Loucy (cell line): ENCODE results near the gene PALM3.

Experiments used
- H2AFZ ChIP-seq: fragments of 200-600 bp; sonication (generic); 2 replicates; pipeline ENCODE4 v1.6.0; 2016; ENCODE audit warnings: antibody characterized with exemption, mild to moderate bottlenecking, low read length, moderate library complexity
- H3F3A ChIP-seq: fragments of 200-600 bp; 2 replicates; pipeline ENCODE4 v1.6.0; 2016; ENCODE audit warnings: antibody characterized with exemption, low read depth, mild to moderate bottlenecking
- H3K27me3 ChIP-seq: fragments of 200-600 bp; sonication (generic); 2 replicates; pipeline ENCODE4 v1.6.1; 2014; ENCODE audit warnings: low read length, mild to moderate bottlenecking; ENCODE audit not compliant: insufficient read depth, poor library complexity, severe bottlenecking
- H3K36me3 ChIP-seq: fragments of 200-600 bp; sonication (generic); 2 replicates; pipeline ENCODE4 v1.6.1; 2016; ENCODE audit warnings: low read length; ENCODE audit not compliant: insufficient read depth
- H3K4me1 ChIP-seq: fragments of 200-600 bp; sonication (generic); 2 replicates; pipeline ENCODE4 v1.5.1; 2014; ENCODE audit warnings: low read length, mild to moderate bottlenecking; ENCODE audit not compliant: insufficient read depth, poor library complexity, severe bottlenecking
- H3K4me2 ChIP-seq: fragments of 200-600 bp; sonication (generic); 2 replicates; pipeline ENCODE4 v1.6.0; 2014; ENCODE audit warnings: antibody characterized with exemption, low read length, low read depth, mild to moderate bottlenecking; ENCODE audit not compliant: poor library complexity, severe bottlenecking
- H3K4me3 ChIP-seq: fragments of 200-600 bp; sonication (generic); 2 replicates; pipeline ENCODE4 v1.5.1; 2014; ENCODE audit warnings: low read length, mild to moderate bottlenecking, mixed read lengths; ENCODE audit not compliant: poor library complexity, severe bottlenecking
- H3K79me2 ChIP-seq: fragments of 200-600 bp; sonication (generic); 2 replicates; pipeline ENCODE4 v1.6.1; 2014; ENCODE audit warnings: low read length; ENCODE audit not compliant: insufficient read depth
- H3K9ac ChIP-seq: fragments of 200-600 bp; sonication (generic); 2 replicates; pipeline ENCODE4 v1.6.0; 2014; ENCODE audit warnings: mild to moderate bottlenecking, low read depth, low read length, moderate library complexity; ENCODE audit not compliant: poor library complexity, severe bottlenecking
- H3K9me2 ChIP-seq: fragments of 200-600 bp; sonication (generic); replicated peaks from 2 replicates; pipeline ENCODE4 v1.6.1; 2016; ENCODE audit warnings: low read depth, low read length, mixed read lengths
- H3K9me3 ChIP-seq: fragments of 200-600 bp; sonication (generic); 2 replicates; pipeline ENCODE4 v1.6.1; 2014; ENCODE audit warnings: mild to moderate bottlenecking, antibody characterized with exemption, low read length, low read depth; ENCODE audit not compliant: insufficient read depth
- H4K20me1 ChIP-seq: fragments of 200-600 bp; sonication (generic); 2 replicates; pipeline ENCODE4 v1.6.0; 2014; ENCODE audit warnings: antibody characterized with exemption, low read length, mild to moderate bottlenecking; ENCODE audit not compliant: insufficient read depth, poor library complexity, severe bottlenecking
- CTCF ChIP-seq: fragments of 200-600 bp; sonication (generic); conservative IDR thresholded peaks from 2 replicates; pipeline ENCODE4 v1.5.1; 2014; ENCODE audit warnings: mild to moderate bottlenecking, antibody characterized with exemption, low read length
- EZH2phosphoT487 ChIP-seq: fragments of 200-600 bp; IDR thresholded peaks from 2 replicates; pipeline ENCODE4 v1.6.1; 2018; ENCODE audit warnings: antibody characterized with exemption, mild to moderate bottlenecking, moderate library complexity, borderline replicate concordance

Gene PALM3

GRCh38 chr19:14103310-14103709 lies 41.4 kb upstream of the PALM3 start:
- no peaks in the 10 kb centered on the region for H3K9me3 ChIP-seq
- no peaks in the 10 kb centered on the region for H3K4me1 ChIP-seq
- no peak overlapping the region for H3K4me3 ChIP-seq
- H3K36me3 ChIP-seq: no peaks in the 10 kb centered on the region; the same call in 1 of the 2 replicates
- no peaks in the 10 kb centered on the region for H3K79me2 ChIP-seq
- no peaks in the 10 kb centered on the region for H3K9me2 ChIP-seq
- no peak overlapping the region for H2AFZ ChIP-seq
- no peaks in the 10 kb centered on the region for H4K20me1 ChIP-seq
- TF ChIP-seq EZH2phosphoT487: no peak
- no peak for TF ChIP-seq CTCF
- H3K27me3 ChIP-seq: no peaks in the 10 kb centered on the region
- H3K9ac ChIP-seq: no peak overlapping the region
- no peak overlapping the region for H3K4me2 ChIP-seq
- H3F3A ChIP-seq: no peaks in the 10 kb centered on the region

GRCh38 chr19:14102756-14103155 lies 40.9 kb upstream of the PALM3 start:
- no peaks in the 10 kb centered on the region for H3F3A ChIP-seq
- H3K4me1 ChIP-seq: no peaks in the 10 kb centered on the region
- no peaks in the 10 kb centered on the region; the same call in 1 of the 2 replicates for H3K36me3 ChIP-seq
- no peaks in the 10 kb centered on the region for H3K9me2 ChIP-seq
- no peaks in the 10 kb centered on the region for H4K20me1 ChIP-seq
- H3K9me3 ChIP-seq: no peaks in the 10 kb centered on the region
- H3K4me2 ChIP-seq: no peak overlapping the region
- no peak overlapping the region for H3K9ac ChIP-seq
- no peaks in the 10 kb centered on the region for H3K27me3 ChIP-seq
- no peaks in the 10 kb centered on the region for H3K79me2 ChIP-seq
- H2AFZ ChIP-seq: no peak overlapping the region
- TF ChIP-seq CTCF (no peak), EZH2phosphoT487 (no peak)
- no peak overlapping the region for H3K4me3 ChIP-seq

- Histone ChIP-seq H3K9me2 (no peaks in the 10 kb centered on the region), H3K4me3 (no peak overlapping the region), H4K20me1 (no peaks in the 10 kb centered on the region), H3K4me2 (no peak overlapping the region), H3K4me1 (no peaks in the 10 kb centered on the region), H3K9ac (no peak overlapping the region), H2AFZ (no peak overlapping the region), H3K27me3 (no peaks in the 10 kb centered on the region), H3K79me2 (no peaks in the 10 kb centered on the region), H3K9me3 (no peaks in the 10 kb centered on the region), H3K36me3 (no peaks in the 10 kb centered on the region; the same call in 1 of the 2 replicates), H3F3A (no peaks in the 10 kb centered on the region)
- TF ChIP-seq CTCF (no peak), EZH2phosphoT487 (no peak)
Observed at GRCh38 chr19:14102102-14102696, 40.3 kb upstream of the PALM3 start.
